Panc1 (cell line): ENCODE data around the gene PDE12. TPM values are rescaled to one million over a fixed set of nuclear protein-coding genes. Genes with fewer than 3 reads are reported as not detected.

ENCODE experiments used
- ATAC-seq: fragments of 200-7000 bp; cut with Tn5 transposase; 2 replicates; pipeline ENCODE4 v1.9.1; 2020; ENCODE audit warnings: mild to moderate bottlenecking, moderate library complexity
- BruUV-seq: library from RNA; stranded (reverse); fragments of 400-500 nt; replicated peaks from 2 replicates; lab custom pipeline; 2021; lab: Mats Ljungman, UMichigan
- CTCF ChIA-PET: fragments of 300-600 bp; sonication (Branson Sonifier 250); formaldehyde crosslinking; loops from one replicate; lab custom pipeline; 2022; ENCODE audit warnings: antibody characterized with exemption; lab: Charles Lee
- POLR2A ChIA-PET: fragments of 300-600 bp; sonication (Branson Sonifier 250); formaldehyde crosslinking; loops from one replicate; lab custom pipeline; 2022; ENCODE audit warnings: antibody characterized with exemption; lab: Charles Lee
- DNase-seq: peaks from one replicate; pipeline ENCODE4 v3.0.0-alpha.2; 2010; ENCODE audit warnings: low read depth, low spot score
- H3K27ac ChIP-seq: 2 replicates; pipeline ENCODE4 v1.5.1; 2011; ENCODE audit warnings: mild to moderate bottlenecking, low read length, inconsistent platforms
- H3K27me3 ChIP-seq: fragments of 200-500 bp; sonication (Bioruptor generic); 2 replicates; pipeline ENCODE4 v1.6.0; 2014; ENCODE audit warnings: low read length, inconsistent platforms; ENCODE audit not compliant: control insufficient read depth, insufficient read depth
- H3K36me3 ChIP-seq: fragments of 200-500 bp; sonication (Bioruptor generic); 2 replicates; pipeline ENCODE4 v1.5.1; 2014; ENCODE audit warnings: inconsistent platforms, mild to moderate bottlenecking, low read length, moderate library complexity; ENCODE audit not compliant: control insufficient read depth, insufficient read depth
- H3K4me1 ChIP-seq: 2 replicates; pipeline ENCODE4 v1.5.1; 2011; ENCODE audit warnings: inconsistent platforms, mild to moderate bottlenecking, low read length, moderate library complexity; ENCODE audit not compliant: control insufficient read depth, insufficient read depth
- H3K4me3 ChIP-seq, 2 experiments: 2 replicates each; pipeline ENCODE4 v1.5.1; 2011 to 2012; ENCODE audit warnings: low read depth in 2 of 2, low read length in 2 of 2, mild to moderate bottlenecking in 2 of 2, inconsistent platforms in 1 of 2, moderate library complexity in 1 of 2
- H3K9me3 ChIP-seq: fragments of 200-500 bp; sonication (Bioruptor generic); 2 replicates; pipeline ENCODE4 v1.5.1; 2014; ENCODE audit warnings: low read depth, mild to moderate bottlenecking, inconsistent platforms, low read length, moderate library complexity; ENCODE audit not compliant: control insufficient read depth, insufficient read depth
- CTCF ChIP-seq: fragments of 450-650 bp; IDR thresholded peaks from 2 replicates; pipeline ENCODE4 v1.5.1; 2017; ENCODE audit warnings: mild to moderate bottlenecking
- POLR2AphosphoS5 ChIP-seq: IDR thresholded peaks from 2 replicates; pipeline ENCODE4 v1.6.1; 2012; ENCODE audit warnings: mild to moderate bottlenecking, low read depth, low read length, moderate library complexity
- SIN3A ChIP-seq: IDR thresholded peaks from 2 replicates; pipeline ENCODE4 v1.6.1; 2012; ENCODE audit warnings: low read depth, mild to moderate bottlenecking, low read length, moderate library complexity, borderline replicate concordance; ENCODE audit not compliant: insufficient read depth
- TCF7L2 ChIP-seq: IDR thresholded peaks from 2 replicates; pipeline ENCODE4 v1.6.1; 2011; ENCODE audit warnings: mild to moderate bottlenecking, low read depth, low read length, inconsistent platforms
- in situ Hi-C: cut with HindIII; loops from 2 replicates; pipeline ENCODE4 v1.10.0; 2016; ENCODE audit warnings: low sequenced_read_pairs, low pct_unique_long_range_greater_than_20kb
- intact Hi-C: fragments of 100-400 bp; cut with micrococcal nuclease; formaldehyde crosslinking; loops from one replicate; pipeline ENCODE4 v1.10.0; 2022; ENCODE audit not compliant: unreplicated experiment
- total RNA-seq: library from RNA; stranded (reverse); gene quantifications from one replicate; pipeline ENCODE4 v1.2.1, GENCODE V29; 2021; ENCODE audit not compliant: unreplicated experiment
- TF ChIP-seq, protein P1 (sequence below), 2 experiments: IDR thresholded peaks; 2 replicates each; pipeline ENCODE4 v1.6.1; 2011 to 2012; ENCODE audit warnings: low read depth in 2 of 2, control low read depth in 1 of 2, low read length in 1 of 2, mild to moderate bottlenecking in 1 of 2, moderate library complexity in 1 of 2; ENCODE audit not compliant: insufficient read depth in 1 of 2

Gene PDE12
- total RNA-seq, 1 experiment from 2014 or later, result 22.8 TPM

DNA sequence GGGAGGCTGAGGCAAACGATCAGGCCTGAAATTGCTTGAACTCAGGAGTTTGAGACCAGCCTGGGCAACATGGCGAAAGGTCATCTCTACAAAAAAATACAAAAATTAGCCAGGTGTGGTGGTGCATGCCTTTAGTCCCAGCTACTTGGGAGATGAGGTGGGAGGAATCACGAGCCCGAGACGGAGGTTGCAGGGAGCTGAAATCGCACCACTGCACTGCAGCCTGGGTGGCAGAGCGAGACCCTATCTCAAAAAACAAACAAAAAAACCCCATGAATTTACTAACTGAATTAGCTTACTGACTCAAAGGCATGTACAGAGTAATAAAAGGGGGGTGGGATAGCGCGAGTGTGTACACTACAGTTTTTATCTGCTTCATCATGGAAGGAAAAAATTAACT is 21.7 kb downstream of the PDE12 start:
- BruUV-seq, result no TSS peak
- Histone ChIP-seq H3K36me3 (peaks cover 12% of the 10 kb centered on the region; the same call in 1 of the 2 replicates), H3K9me3 (no peaks in the 10 kb centered on the region), H3K4me3 (no peak overlapping the region), H3K4me1 (peaks cover 2% of the 10 kb centered on the region; the same call in 1 of the 2 replicates), H3K27ac (no peak overlapping the region), H3K27me3 (no peaks in the 10 kb centered on the region)
- POLR2A ChIA-PET, result no interaction called here
- ATAC-seq, result no peak
- in situ Hi-C loops (no loop called here), intact Hi-C loops (no loop called here)
- TF ChIP-seq CTCF (no peak), POLR2AphosphoS5 (no peak), SIN3A (no peak), TCF7L2 (no peak)
- TF ChIP-seq, protein P1, sequence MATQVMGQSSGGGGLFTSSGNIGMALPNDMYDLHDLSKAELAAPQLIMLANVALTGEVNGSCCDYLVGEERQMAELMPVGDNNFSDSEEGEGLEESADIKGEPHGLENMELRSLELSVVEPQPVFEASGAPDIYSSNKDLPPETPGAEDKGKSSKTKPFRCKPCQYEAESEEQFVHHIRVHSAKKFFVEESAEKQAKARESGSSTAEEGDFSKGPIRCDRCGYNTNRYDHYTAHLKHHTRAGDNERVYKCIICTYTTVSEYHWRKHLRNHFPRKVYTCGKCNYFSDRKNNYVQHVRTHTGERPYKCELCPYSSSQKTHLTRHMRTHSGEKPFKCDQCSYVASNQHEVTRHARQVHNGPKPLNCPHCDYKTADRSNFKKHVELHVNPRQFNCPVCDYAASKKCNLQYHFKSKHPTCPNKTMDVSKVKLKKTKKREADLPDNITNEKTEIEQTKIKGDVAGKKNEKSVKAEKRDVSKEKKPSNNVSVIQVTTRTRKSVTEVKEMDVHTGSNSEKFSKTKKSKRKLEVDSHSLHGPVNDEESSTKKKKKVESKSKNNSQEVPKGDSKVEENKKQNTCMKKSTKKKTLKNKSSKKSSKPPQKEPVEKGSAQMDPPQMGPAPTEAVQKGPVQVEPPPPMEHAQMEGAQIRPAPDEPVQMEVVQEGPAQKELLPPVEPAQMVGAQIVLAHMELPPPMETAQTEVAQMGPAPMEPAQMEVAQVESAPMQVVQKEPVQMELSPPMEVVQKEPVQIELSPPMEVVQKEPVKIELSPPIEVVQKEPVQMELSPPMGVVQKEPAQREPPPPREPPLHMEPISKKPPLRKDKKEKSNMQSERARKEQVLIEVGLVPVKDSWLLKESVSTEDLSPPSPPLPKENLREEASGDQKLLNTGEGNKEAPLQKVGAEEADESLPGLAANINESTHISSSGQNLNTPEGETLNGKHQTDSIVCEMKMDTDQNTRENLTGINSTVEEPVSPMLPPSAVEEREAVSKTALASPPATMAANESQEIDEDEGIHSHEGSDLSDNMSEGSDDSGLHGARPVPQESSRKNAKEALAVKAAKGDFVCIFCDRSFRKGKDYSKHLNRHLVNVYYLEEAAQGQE (IDR thresholded peaks at IDR 0.05; ENCODE audit: insufficient read depth in 1 of 2, low read depth in 2 of 2, low read length in 1 of 2), result no peak
- DNase-seq, result no peak
- CTCF ChIA-PET, result no interaction called here

DNA sequence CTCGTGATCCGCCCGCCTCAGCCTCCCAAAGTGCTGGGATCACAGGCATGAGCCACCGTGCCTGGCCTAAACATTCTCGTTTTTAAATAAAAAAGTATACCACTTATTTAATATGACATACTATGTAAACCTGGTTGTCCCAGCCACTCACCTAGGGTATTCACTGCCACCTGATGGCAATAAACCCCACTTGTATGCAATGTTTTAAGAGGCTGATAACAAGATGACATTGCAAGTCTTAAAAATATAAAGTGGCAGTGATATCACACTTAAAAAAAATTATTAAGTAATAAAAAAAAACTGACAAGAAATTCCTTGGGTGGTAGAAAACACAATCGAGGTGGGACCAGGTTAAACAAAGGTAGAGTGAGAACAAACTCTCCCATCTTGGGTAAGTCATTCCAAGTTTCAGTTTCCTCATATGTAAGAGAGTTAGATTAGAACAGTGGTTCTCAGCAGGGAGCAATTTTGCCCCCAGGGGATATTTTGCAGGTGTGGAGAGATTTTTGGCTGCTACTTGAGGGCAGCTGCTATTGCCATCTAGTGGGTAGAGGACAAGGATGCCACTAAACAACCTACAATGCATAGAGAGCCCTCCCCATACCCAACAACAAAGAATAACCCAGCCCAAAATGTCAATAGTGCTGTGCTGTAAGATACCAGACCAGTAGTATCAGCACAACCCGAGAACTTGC is 26.5 kb downstream of the PDE12 start:
- in situ Hi-C loops (no loop called here), intact Hi-C loops (no loop called here)
- peaks cover 11% of the 10 kb centered on the region for H3K4me1 ChIP-seq
- ChIA-PET POLR2A (interaction anchor here (0.7 kb wide), 1 partner anchor 13 kb away, joined by 3 read pairs; no protein-coding TSS in a partner anchor), CTCF (no interaction called here)
- TF ChIP-seq, protein P1 (IDR thresholded peaks at IDR 0.05; ENCODE audit: insufficient read depth in 1 of 2, low read depth in 2 of 2, low read length in 1 of 2), result no peak
- TF ChIP-seq CTCF, result peak; percentile 56
- DNase-seq, result no peak
- H3K27me3 ChIP-seq, result no peaks in the 10 kb centered on the region
- H3K27ac ChIP-seq, result no peak overlapping the region
- peaks cover 10% of the 10 kb centered on the region; the same call in 1 of the 2 replicates for H3K36me3 ChIP-seq
- BruUV-seq, result no TSS peak
- no peaks in the 10 kb centered on the region for H3K9me3 ChIP-seq
- H3K4me3 ChIP-seq, result no peak overlapping the region
- ATAC-seq, result peak; percentile 80
